Measurements from ENCODE around the gene CNTN4. TPM values are rescaled to one million over a fixed set of nuclear protein-coding genes. Genes with fewer than 3 reads are reported as not detected.
"Not testable (repeated sequence)": the region's sequence is repeated elsewhere in the genome, so short reads cannot be mapped to it uniquely, and the experiment has no call there.

The CNTN4 gene
- total RNA-seq (10 to 100 TPM; 37.9 to 88.0 TPM), polyA plus RNA-seq (ENCODE audit: insufficient read length in 2 of 2) (10 to 100 TPM; 29.2 to 34.3 TPM)
- long read RNA-seq, donor 1, full-length matches to known transcripts: 6 of 6 reads
- long read RNA-seq, donor 1, partial matches to known transcripts: 0 of 6 reads
- long read RNA-seq, donor 1, other reads (novel, unspliced or antisense): 0 of 6 reads
- long read RNA-seq, donor 2: 0 reads
- long read RNA-seq, donor 3: 0 reads
- long read RNA-seq, donor 4: 0 reads

GRCh38 chr3:2098398-2099027 lies at the start of gene CNTN4:
Gene CNTN4, plus strand, starts transcription at chr3:2098866.
- DNase-seq (ENCODE audit: low read depth in 4 of 6, low spot score in 6 of 6): peak; percentile 71 to 98 (median 90)
- peak within 1 kb of the TSS; percentile 81 for H3K4me3 ChIP-seq (ENCODE audit: low read depth, low read length)
- H3K27ac ChIP-seq (ENCODE audit: low read depth, low read length): peak within 1 kb of the TSS; percentile 64
- peaks cover 17% of the 10 kb centered on the region for H3K4me1 ChIP-seq (ENCODE audit: control insufficient read depth, insufficient read depth, low read length)
- H3K9me3 ChIP-seq (ENCODE audit: control insufficient read depth, insufficient read depth, low read length): no peaks in the 10 kb centered on the region
- H3K36me3 ChIP-seq (ENCODE audit: control insufficient read depth, insufficient read depth, low read length): no peaks in the 10 kb centered on the region
- WGBS (ENCODE audit: insufficient coverage): under 1% methylated on average over 86 of the region's 86 CpGs
- H3K27me3 ChIP-seq (ENCODE audit: control insufficient read depth, insufficient read depth, low read length): peaks cover 16% of the 10 kb centered on the region

DNA sequence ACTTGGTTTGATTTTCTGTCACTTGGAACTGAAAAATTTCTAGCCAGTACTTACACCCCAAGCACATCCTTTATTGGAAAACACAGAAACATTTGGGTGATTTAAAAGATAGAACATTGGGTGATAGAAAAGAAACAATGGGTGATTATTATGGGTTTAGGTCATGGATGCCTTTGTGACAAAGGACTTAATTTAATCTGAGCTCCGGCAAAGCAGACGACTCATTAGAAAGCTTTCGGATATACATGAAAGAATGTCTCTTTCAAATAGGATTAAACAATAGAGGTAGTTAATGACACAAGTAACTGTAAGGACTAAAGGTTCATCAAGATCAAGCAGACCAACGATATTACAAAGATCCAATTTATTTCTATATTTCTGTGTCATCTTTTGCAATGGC lies 37.3 kb upstream of the CNTN4 start:
- H3K9me3 ChIP-seq (ENCODE audit: control insufficient read depth, insufficient read depth, low read length): no peaks in the 10 kb centered on the region
- no peaks in the 10 kb centered on the region for H3K27me3 ChIP-seq (ENCODE audit: control insufficient read depth, insufficient read depth, low read length)
- DNase-seq (ENCODE audit: low read depth in 4 of 6, low spot score in 6 of 6): no peak
- no peak overlapping the region for H3K4me3 ChIP-seq (ENCODE audit: low read depth, low read length)
- no CpG with 5 or more reads among the region's 4 CpGs for WGBS (ENCODE audit: insufficient coverage)
- no peak overlapping the region for H3K27ac ChIP-seq (ENCODE audit: low read depth, low read length)
- no peaks in the 10 kb centered on the region for H3K36me3 ChIP-seq (ENCODE audit: control insufficient read depth, insufficient read depth, low read length)
- H3K4me1 ChIP-seq (ENCODE audit: control insufficient read depth, insufficient read depth, low read length): no peaks in the 10 kb centered on the region

DNA sequence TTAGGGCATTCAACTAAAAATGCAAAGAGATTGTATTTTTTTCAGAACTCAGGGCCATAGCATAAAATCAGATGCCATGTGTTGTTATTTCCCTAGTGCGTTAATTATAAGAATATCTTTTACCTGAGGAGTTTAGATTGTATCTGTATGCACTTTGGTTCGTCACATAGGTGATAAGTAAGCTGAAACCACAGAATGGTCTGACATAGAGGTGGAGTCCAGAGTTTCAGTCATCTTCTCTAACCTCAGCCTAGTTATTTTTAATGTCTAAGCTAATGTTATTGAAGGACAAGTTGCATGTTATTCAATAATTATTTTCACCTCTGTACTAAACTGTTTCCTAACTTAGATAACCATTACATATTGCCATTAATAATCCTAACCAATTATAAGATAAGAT lies 27.1 kb upstream of the CNTN4 start:
- DNase-seq (ENCODE audit: low read depth in 4 of 6, low spot score in 6 of 6): no peak
- H3K27me3 ChIP-seq (ENCODE audit: control insufficient read depth, insufficient read depth, low read length): no peaks in the 10 kb centered on the region

GRCh38 chr3:2078821-2079220 lies 19.8 kb upstream of the CNTN4 start:
- Histone ChIP-seq H3K27ac (ENCODE audit: low read depth, low read length) (no peak overlapping the region), H3K27me3 (ENCODE audit: control insufficient read depth, insufficient read depth, low read length) (no peaks in the 10 kb centered on the region), H3K9me3 (ENCODE audit: control insufficient read depth, insufficient read depth, low read length) (no peaks in the 10 kb centered on the region), H3K4me1 (ENCODE audit: control insufficient read depth, insufficient read depth, low read length) (no peaks in the 10 kb centered on the region), H3K4me3 (ENCODE audit: low read depth, low read length) (no peak overlapping the region), H3K36me3 (ENCODE audit: control insufficient read depth, insufficient read depth, low read length) (no peaks in the 10 kb centered on the region)
- no peak for DNase-seq (ENCODE audit: low read depth in 4 of 6, low spot score in 6 of 6)
- WGBS (ENCODE audit: insufficient coverage): no CpG with 5 or more reads among the region's 3 CpGs

More for the DNA sequence above, 27.1 kb upstream of the CNTN4 start:
- Histone ChIP-seq H3K9me3 (ENCODE audit: control insufficient read depth, insufficient read depth, low read length) (no peaks in the 10 kb centered on the region), H3K36me3 (ENCODE audit: control insufficient read depth, insufficient read depth, low read length) (no peaks in the 10 kb centered on the region), H3K4me3 (ENCODE audit: low read depth, low read length) (no peak overlapping the region), H3K27ac (ENCODE audit: low read depth, low read length) (no peak overlapping the region), H3K4me1 (ENCODE audit: control insufficient read depth, insufficient read depth, low read length) (no peaks in the 10 kb centered on the region)
- WGBS (ENCODE audit: insufficient coverage): no CpG with 5 or more reads among the region's 2 CpGs

DNA sequence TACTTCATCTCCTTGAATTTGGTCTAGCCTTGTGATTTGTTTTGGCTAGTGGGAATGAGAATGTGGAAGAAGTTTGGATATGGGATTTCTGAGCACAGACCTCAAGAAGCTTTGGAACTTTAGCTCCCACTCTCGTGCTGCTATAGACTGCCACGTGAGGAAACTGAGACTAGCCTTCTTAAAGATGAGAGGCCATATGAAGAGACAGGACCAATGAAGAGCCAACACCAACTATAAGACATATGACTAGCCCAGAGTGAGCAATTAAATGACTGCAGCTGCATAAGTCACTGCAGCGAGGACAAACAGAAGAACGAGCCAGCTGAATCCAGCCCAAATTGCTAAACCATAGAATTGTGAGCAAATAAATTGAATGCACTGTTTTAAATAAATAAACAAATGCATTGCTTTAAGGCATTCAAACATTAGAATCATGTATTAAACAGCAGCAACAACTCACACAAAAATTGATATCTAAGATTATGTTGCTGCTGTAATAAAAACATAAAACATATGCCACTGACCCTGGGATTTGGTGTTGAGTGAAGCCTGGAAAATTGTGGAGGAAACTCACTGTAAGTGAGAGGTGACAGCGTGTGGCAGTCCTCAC lies 15.7 kb upstream of the CNTN4 start:
- Histone ChIP-seq H3K9me3 (ENCODE audit: control insufficient read depth, insufficient read depth, low read length) (no peaks in the 10 kb centered on the region), H3K4me1 (ENCODE audit: control insufficient read depth, insufficient read depth, low read length) (no peaks in the 10 kb centered on the region), H3K27me3 (ENCODE audit: control insufficient read depth, insufficient read depth, low read length) (no peaks in the 10 kb centered on the region), H3K27ac (ENCODE audit: low read depth, low read length) (no peak overlapping the region), H3K36me3 (ENCODE audit: control insufficient read depth, insufficient read depth, low read length) (no peaks in the 10 kb centered on the region), H3K4me3 (ENCODE audit: low read depth, low read length) (no peak overlapping the region)
- 87% methylated on average over 3 of the region's 5 CpGs for WGBS (ENCODE audit: insufficient coverage)
- DNase-seq (ENCODE audit: low read depth in 4 of 6, low spot score in 6 of 6): no peak

DNA sequence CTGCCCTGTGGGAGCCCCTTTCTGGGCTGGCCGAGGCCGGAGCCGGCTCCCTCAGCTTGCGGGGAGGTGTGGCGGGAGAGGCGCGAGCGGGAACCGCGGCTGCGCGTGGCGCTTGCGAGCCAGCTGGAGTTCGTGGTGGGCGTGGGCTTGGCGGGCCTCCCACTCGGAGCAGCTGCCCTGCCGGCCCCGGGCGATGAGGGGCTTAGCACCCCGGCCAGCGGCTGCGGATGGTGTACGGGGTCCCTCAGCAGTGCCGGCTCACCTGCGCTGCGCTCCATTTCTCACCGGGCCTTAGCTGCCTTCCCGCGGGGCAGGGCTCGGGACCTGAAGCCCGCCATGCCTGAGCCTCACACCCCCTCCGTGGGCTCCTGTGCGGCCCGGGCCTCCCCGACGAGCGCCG lies 15.1 kb upstream of the CNTN4 start:
- 97% methylated on average over 40 of the region's 40 CpGs for WGBS (ENCODE audit: insufficient coverage)
- H3K9me3 ChIP-seq (ENCODE audit: control insufficient read depth, insufficient read depth, low read length); H3K4me3 ChIP-seq (ENCODE audit: low read depth, low read length); H3K27me3 ChIP-seq (ENCODE audit: control insufficient read depth, insufficient read depth, low read length); H3K36me3 ChIP-seq (ENCODE audit: control insufficient read depth, insufficient read depth, low read length); H3K27ac ChIP-seq (ENCODE audit: low read depth, low read length); H3K4me1 ChIP-seq (ENCODE audit: control insufficient read depth, insufficient read depth, low read length); DNase-seq (ENCODE audit: low read depth in 4 of 6, low spot score in 6 of 6): not testable (repeated sequence)

DNA sequence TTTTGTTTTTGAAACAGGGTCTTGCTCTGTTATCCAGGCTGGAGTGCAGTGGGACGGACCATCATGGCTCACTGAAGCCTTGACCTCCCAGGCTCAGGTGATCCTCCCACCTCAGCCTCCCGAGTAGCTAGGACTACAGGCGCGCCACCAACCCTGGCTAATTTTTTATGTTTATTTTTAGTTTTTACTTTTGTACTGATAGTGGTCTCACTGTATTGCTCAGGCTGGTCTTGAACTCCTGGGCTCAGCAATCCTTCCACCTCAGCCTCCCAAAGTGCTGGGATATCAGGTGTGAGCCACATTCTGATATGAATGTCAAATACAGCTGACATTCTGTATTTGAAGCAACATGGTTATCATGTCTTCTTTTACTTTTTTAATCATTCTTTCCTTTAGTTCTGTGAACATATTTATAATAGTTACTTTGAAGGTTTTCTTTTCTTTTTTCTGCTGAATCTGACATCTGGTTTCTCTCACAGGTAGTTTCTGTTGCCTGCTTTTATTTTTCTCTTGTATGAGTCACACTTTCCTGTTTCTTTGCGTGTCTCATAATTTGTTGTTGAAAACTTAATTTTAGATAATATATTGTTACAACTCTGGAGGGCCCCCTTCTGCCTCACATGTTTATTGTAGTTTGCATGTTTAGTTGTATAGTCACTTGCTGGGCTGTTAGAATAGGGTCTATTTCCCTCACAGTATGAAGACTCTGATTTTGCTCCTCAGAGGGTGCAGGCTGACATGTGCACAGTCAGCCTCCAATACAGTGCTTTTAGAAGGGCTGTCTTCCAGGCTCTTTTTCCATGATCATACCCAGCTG lies 8.4 kb upstream of the CNTN4 start:
- Histone ChIP-seq H3K27me3 (ENCODE audit: control insufficient read depth, insufficient read depth, low read length) (no peaks in the 10 kb centered on the region), H3K4me3 (ENCODE audit: low read depth, low read length) (no peak overlapping the region), H3K27ac (ENCODE audit: low read depth, low read length) (no peak overlapping the region), H3K9me3 (ENCODE audit: control insufficient read depth, insufficient read depth, low read length) (no peaks in the 10 kb centered on the region), H3K4me1 (ENCODE audit: control insufficient read depth, insufficient read depth, low read length) (no peaks in the 10 kb centered on the region), H3K36me3 (ENCODE audit: control insufficient read depth, insufficient read depth, low read length) (no peaks in the 10 kb centered on the region)
- peak in 1 of 6 donors; percentile 65 for DNase-seq (ENCODE audit: low read depth in 4 of 6, low spot score in 6 of 6)
- 100% methylated on average over 1 of the region's 5 CpGs for WGBS (ENCODE audit: insufficient coverage)

DNA sequence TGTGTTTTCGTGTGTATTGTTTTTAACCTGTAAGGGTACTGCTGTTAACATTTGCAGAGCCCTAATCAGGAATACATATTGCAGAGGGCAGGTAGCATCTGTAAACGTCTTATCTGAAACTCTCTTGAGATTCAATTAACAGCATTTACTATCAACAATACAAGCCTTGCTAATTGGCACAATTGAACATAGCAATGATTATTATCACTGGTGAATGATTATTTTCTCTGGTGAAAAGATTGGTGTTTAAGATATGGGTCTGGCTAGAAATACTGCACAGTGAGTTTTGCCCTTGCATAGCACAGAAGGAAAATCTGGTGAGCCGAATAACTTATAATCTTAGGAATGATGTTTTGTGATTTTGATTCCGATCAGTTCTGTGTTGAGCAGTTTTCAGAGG lies 5.9 kb upstream of the CNTN4 start:
- H3K27ac ChIP-seq (ENCODE audit: low read depth, low read length): no peak overlapping the region
- no peaks in the 10 kb centered on the region for H3K36me3 ChIP-seq (ENCODE audit: control insufficient read depth, insufficient read depth, low read length)
- no peak overlapping the region for H3K4me3 ChIP-seq (ENCODE audit: low read depth, low read length)
- 44% methylated on average over 2 of the region's 4 CpGs for WGBS (ENCODE audit: insufficient coverage)
- no peaks in the 10 kb centered on the region for H3K9me3 ChIP-seq (ENCODE audit: control insufficient read depth, insufficient read depth, low read length)
- H3K4me1 ChIP-seq (ENCODE audit: control insufficient read depth, insufficient read depth, low read length): peaks cover 2% of the 10 kb centered on the region
- H3K27me3 ChIP-seq (ENCODE audit: control insufficient read depth, insufficient read depth, low read length): peaks cover 5% of the 10 kb centered on the region
- DNase-seq (ENCODE audit: low read depth in 4 of 6, low spot score in 6 of 6): no peak

GRCh38 chr3:2094941-2095340 lies 3.7 kb upstream of the CNTN4 start:
- Histone ChIP-seq H3K27me3 (ENCODE audit: control insufficient read depth, insufficient read depth, low read length) (peaks cover 15% of the 10 kb centered on the region), H3K4me3 (ENCODE audit: low read depth, low read length) (no peak overlapping the region), H3K27ac (ENCODE audit: low read depth, low read length) (no peak overlapping the region), H3K9me3 (ENCODE audit: control insufficient read depth, insufficient read depth, low read length) (no peaks in the 10 kb centered on the region), H3K36me3 (ENCODE audit: control insufficient read depth, insufficient read depth, low read length) (no peaks in the 10 kb centered on the region), H3K4me1 (ENCODE audit: control insufficient read depth, insufficient read depth, low read length) (peaks cover 16% of the 10 kb centered on the region)
- DNase-seq (ENCODE audit: low read depth in 4 of 6, low spot score in 6 of 6): no peak
- WGBS (ENCODE audit: insufficient coverage): no CpG with 5 or more reads among the region's 3 CpGs
